Psoas muscle (tissue), 8 donors: ENCODE results near the gene MAGI2. TPM values are rescaled to one million over a fixed set of nuclear protein-coding genes. Genes with fewer than 3 reads are reported as not detected.
"Not testable (repeated sequence)": the region's sequence is repeated elsewhere in the genome, so short reads cannot be mapped to it uniquely, and the experiment has no call there.

Source experiments
- ATAC-seq, 4 donors: fragments of 200-7000 bp; cut with Tn5 transposase; one replicate each; pipeline ENCODE4 v1.9.1; 2020; ENCODE audit warnings: moderate library complexity in 3 of 4, mild to moderate bottlenecking in 2 of 4
- DNase-seq, 2 donors: peaks; one replicate each; pipeline ENCODE4 v3.0.0-alpha.2; 2020
- H3K27ac ChIP-seq: fragments of 200-600 bp; one replicate; pipeline ENCODE4 v1.8.0; 2022
- H3K27me3 ChIP-seq, 3 donors: fragments of 200-600 bp in 1 of 3; one replicate each; pipeline versions ENCODE4 v1.6.1 to v1.8.0; 2013 to 2022; ENCODE audit warnings: low read length in 2 of 3, mild to moderate bottlenecking in 2 of 3, moderate library complexity in 1 of 3; ENCODE audit not compliant: insufficient read depth in 3 of 3
- H3K36me3 ChIP-seq, 2 donors: fragments of 200-600 bp in 1 of 2; one replicate each; pipeline versions ENCODE4 v1.6.1 to v1.8.0; 2013 to 2022; ENCODE audit warnings: low read depth in 1 of 2, mild to moderate bottlenecking in 1 of 2, moderate library complexity in 1 of 2; ENCODE audit not compliant: insufficient read depth in 1 of 2
- H3K4me1 ChIP-seq: fragments of 200-600 bp; one replicate; pipeline ENCODE4 v1.8.0; 2022
- H3K4me3 ChIP-seq: fragments of 200-600 bp; one replicate; pipeline ENCODE4 v1.8.0; 2022; ENCODE audit warnings: mild to moderate bottlenecking
- H3K9me3 ChIP-seq: fragments of 200-600 bp; one replicate; pipeline ENCODE4 v1.8.0; 2022
- CTCF ChIP-seq: fragments of 200-600 bp; IDR thresholded peaks from one replicate; pipeline ENCODE4 v1.8.0; 2022; ENCODE audit warnings: antibody characterized with exemption
- WGBS, 3 donors: extraction: QIAGEN DNeasy Blood & Tissue Kit; methylation state at CpG; one replicate each; pipeline versions ENCODE4 v1.1.6 to v1.1.7; 2013; 5-methylcytosine and 5-hydroxymethylcytosine counted together
- intact Hi-C, 2 donors: fragments of 100-400 bp; cut with DNase I; formaldehyde crosslinking; loops; one replicate each; pipeline versions ENCODE4 v1.11.0 to v1.14.2; 2022
- polyA plus RNA-seq, 3 donors: library from polyadenylated mRNA; stranded (reverse); fragments of 200-250 nt; gene quantifications; one replicate each; pipeline ENCODE4 v1.2.3, GENCODE V29; 2013
- total RNA-seq, 4 donors: library from RNA; stranded (reverse); fragmentation: NEBNext Ultra II Directional in 2 of 4; extraction: Animal tissue kit (Norgen Biotek cat#: 25700) in 2 of 4; gene quantifications; one replicate each; pipeline versions ENCODE4 v1.2.1 to v1.2.4, GENCODE V29; 2021 to 2023
- donor health status: healthy with polysubstance abuse.
- donor health status: DM: no; HTN: no; CAD: no; lungs with moderate emphysema.
- donor health status: Bipolar disorder and iron deficiency.
- donor health status: healthy.
- donor health status: DM: yes; HTN: yes; CAD: no.
- donor health status: DM: no; HTN: no; CAD: no.
- donor health status: DM: no; HTN: no; CAD: no.
- donor health status: DM: yes; HTN: yes; CAD: no.

Gene MAGI2
- total and polyA plus RNA-seq, 7 donors, result 0.46 to 2.5 (median 1.4) TPM

- H3K27me3 ChIP-seq, result peaks cover 0 to 10% (median 0%) of the 10 kb centered on the region in 3 donors
- no peak for ATAC-seq
- WGBS, 3 donors, result 34 to 44% (median 37%) methylated on average over 8 of the region's 8 CpGs
- no peaks in the 10 kb centered on the region for H3K36me3 ChIP-seq
- H3K27ac ChIP-seq, result peak overlapping the region; percentile 75
- TF ChIP-seq CTCF, result no peak
- no peaks in the 10 kb centered on the region for H3K9me3 ChIP-seq
- intact Hi-C loops, result no loop called here
- H3K4me3 ChIP-seq, result peak overlapping the region; percentile 70
- DNase-seq, result no peak
- H3K4me1 ChIP-seq, result no peaks in the 10 kb centered on the region
Observed at GRCh38 chr7:79451580-79451979, 1.9 kb downstream of the MAGI2 start.

- WGBS, 3 donors, result 65 to 81% (median 75%) methylated on average over 3 of the region's 3 CpGs
- ATAC-seq, DNase-seq: not testable (repeated sequence)
Observed at GRCh38 chr7:79442766-79443165, 10.7 kb downstream of the MAGI2 start.

GRCh38 chr7:79436378-79436777 lies 17.1 kb downstream of the MAGI2 start:
- Histone ChIP-seq H3K27ac (no peak overlapping the region), H3K4me1 (no peaks in the 10 kb centered on the region), H3K9me3 (no peaks in the 10 kb centered on the region), H3K27me3 (no peaks in the 10 kb centered on the region), H3K36me3 (no peaks in the 10 kb centered on the region), H3K4me3 (no peak overlapping the region)
- DNase-seq, result no peak
- intact Hi-C loops, result no loop called here
- no peak for TF ChIP-seq CTCF
- no peak for ATAC-seq

More at GRCh38 chr7:79442766-79443165, 10.7 kb downstream of the MAGI2 start:
- H3K4me3 ChIP-seq, H3K9me3 ChIP-seq, intact Hi-C loops, H3K27me3 ChIP-seq, H3K4me1 ChIP-seq, H3K36me3 ChIP-seq, H3K27ac ChIP-seq: not testable (repeated sequence)

GRCh38 chr7:79434867-79435266 lies 18.6 kb downstream of the MAGI2 start:
- no peaks in the 10 kb centered on the region for H3K9me3 ChIP-seq
- H3K27ac ChIP-seq, result no peak overlapping the region
- no peaks in the 10 kb centered on the region for H3K36me3 ChIP-seq
- H3K4me1 ChIP-seq, result no peaks in the 10 kb centered on the region
- ATAC-seq, result no peak
- DNase-seq, result no peak
- no peak overlapping the region for H3K4me3 ChIP-seq
- H3K27me3 ChIP-seq, result no peaks in the 10 kb centered on the region
- intact Hi-C loops, result no loop called here
- no peak for TF ChIP-seq CTCF
- 0 to 43% (median 0%) methylated on average over 1 of the region's 1 CpG for WGBS, 3 donors

DNA sequence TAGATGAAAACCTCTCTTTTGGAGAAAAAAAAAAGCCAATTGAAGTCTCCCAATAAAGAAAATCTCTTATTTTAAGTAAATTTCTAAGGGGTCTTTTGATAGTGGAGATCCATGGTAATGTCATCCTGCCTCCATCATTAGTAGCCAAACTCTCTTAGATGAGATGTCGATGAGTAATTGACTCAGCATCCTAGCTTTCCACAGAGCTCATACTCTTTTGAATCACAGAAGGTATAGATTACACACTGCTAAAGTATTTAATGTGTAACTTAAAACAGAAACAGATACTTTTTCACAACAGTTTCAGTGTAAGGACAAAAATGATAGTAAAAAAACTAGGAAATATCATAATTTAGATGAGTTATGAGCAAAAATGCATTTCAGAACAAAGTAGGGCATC lies 19.4 kb downstream of the MAGI2 start:
- Histone ChIP-seq H3K27ac (no peak overlapping the region), H3K27me3 (no peaks in the 10 kb centered on the region), H3K36me3 (no peaks in the 10 kb centered on the region), H3K9me3 (no peaks in the 10 kb centered on the region), H3K4me3 (no peak overlapping the region), H3K4me1 (no peaks in the 10 kb centered on the region)
- ATAC-seq, result no peak
- TF ChIP-seq CTCF, result no peak
- intact Hi-C loops, result no loop called here
- no peak for DNase-seq
- 90 to 97% (median 94%) methylated on average over 1 of the region's 1 CpG for WGBS, 3 donors
